ENCODE measurements around the gene ALOX15B.

- TF ChIP-seq GATA2 (IDR thresholded peaks at IDR 0.05; ENCODE audit: low read depth, low read length) (no peak), GATA3 (IDR thresholded peaks at IDR 0.05; ENCODE audit: low read depth, low read length) (no peak)
These were observed 31.0 kb upstream of the ALOX15B start for GRCh38 chr17:8007836-8008235.

Measured in SH-SY5Y (cell line).